A673 (cell line): Measurements from ENCODE around the gene TEKT2. TPM values are rescaled to one million over a fixed set of nuclear protein-coding genes. Genes with fewer than 3 reads are reported as not detected.
A peak's percentile ranks its signal among the peaks of the same experiment; 100 is the strongest.

ENCODE experiments used
- BruUV-seq: library from RNA; stranded (reverse); fragments of 400-500 nt; replicated peaks from 2 replicates; lab custom pipeline; 2021; lab: Mats Ljungman, UMichigan
- CTCF ChIA-PET: fragments of 300-600 bp; sonication (Branson Sonifier 250); formaldehyde crosslinking; loops from one replicate; lab custom pipeline; 2022; ENCODE audit warnings: antibody characterized with exemption; lab: Charles Lee
- POLR2A ChIA-PET: fragments of 300-600 bp; sonication (Branson Sonifier 250); formaldehyde crosslinking; loops from one replicate; lab custom pipeline; 2022; ENCODE audit warnings: antibody characterized with exemption; ENCODE audit not compliant: low non-redundant PET; lab: Charles Lee
- DNase-seq: peaks from one replicate; pipeline ENCODE4 v3.0.0-alpha.2; 2015; ENCODE audit warnings: low spot score
- H3K27ac ChIP-seq: fragments of 200-600 bp; sonication (generic); 2 replicates; pipeline ENCODE4 v1.5.1; 2016; ENCODE audit warnings: mixed run types, low read depth, mild to moderate bottlenecking, mixed read lengths, antibody characterized with exemption, low read length; ENCODE audit not compliant: poor library complexity, severe bottlenecking
- H3K27me3 ChIP-seq: fragments of 200-600 bp; sonication (generic); replicated peaks from 2 replicates; pipeline ENCODE4 v1.6.1; 2017; ENCODE audit warnings: mixed run types, low read depth, mild to moderate bottlenecking, mixed read lengths, antibody characterized with exemption, low read length; ENCODE audit not compliant: insufficient read depth, poor library complexity
- H3K36me3 ChIP-seq: fragments of 200-600 bp; sonication (generic); 2 replicates; pipeline ENCODE4 v1.6.1; 2016; ENCODE audit warnings: mixed run types, mild to moderate bottlenecking, mixed read lengths, antibody characterized with exemption, low read length; ENCODE audit not compliant: insufficient read depth, poor library complexity, severe bottlenecking
- H3K4me1 ChIP-seq: fragments of 200-600 bp; sonication (generic); 2 replicates; pipeline ENCODE4 v1.6.1; 2017; ENCODE audit warnings: mixed run types, mild to moderate bottlenecking, mixed read lengths, antibody characterized with exemption, low read length; ENCODE audit not compliant: insufficient read depth, poor library complexity, severe bottlenecking
- H3K4me3 ChIP-seq: fragments of 200-600 bp; sonication (generic); 2 replicates; pipeline ENCODE4 v1.5.1; 2016; ENCODE audit warnings: low read depth, mixed run types, mild to moderate bottlenecking, mixed read lengths, low read length; ENCODE audit not compliant: poor library complexity, severe bottlenecking
- H3K9me3 ChIP-seq: fragments of 200-600 bp; sonication (generic); 2 replicates; pipeline ENCODE4 v1.6.1; 2016; ENCODE audit warnings: mixed run types, low read depth, mild to moderate bottlenecking, mixed read lengths, antibody characterized with exemption, low read length; ENCODE audit not compliant: poor library complexity, severe bottlenecking
- EZH2 ChIP-seq: fragments of 200-600 bp; sonication (generic); IDR thresholded peaks from 2 replicates; pipeline ENCODE4 v1.6.1; 2017; ENCODE audit warnings: borderline replicate concordance, low read depth, mild to moderate bottlenecking, mixed read lengths, antibody characterized with exemption, low read length; ENCODE audit not compliant: poor library complexity, severe bottlenecking
- intact Hi-C: fragments of 100-400 bp; cut with micrococcal nuclease; formaldehyde crosslinking; loops from one replicate; pipeline ENCODE4 v1.10.0; 2022; ENCODE audit not compliant: unreplicated experiment
- total RNA-seq: library from RNA; stranded (reverse); gene quantifications from 2 replicates; pipeline ENCODE4 v1.2.3, GENCODE V29; 2021
- TF ChIP-seq, protein P1 (sequence below): fragments of 300-800, 200-600 bp; sonication (generic); conservative IDR thresholded peaks from 2 replicates; pipeline ENCODE4 v1.5.1; 2017; ENCODE audit warnings: low read depth, mild to moderate bottlenecking, antibody characterized with exemption, low read length, moderate library complexity, mixed read lengths

TEKT2 gene
- total RNA-seq, 1 experiment from 2014 or later = 2.8 TPM

GRCh38 chr1:36092798-36093185 lies 8.9 kb downstream of the TEKT2 start:
- BruUV-seq = no TSS peak
- H3K9me3 ChIP-seq = no peaks in the 10 kb centered on the region
- H3K27me3 ChIP-seq = no peaks in the 10 kb centered on the region
- H3K4me3 ChIP-seq = no peak overlapping the region
- TF ChIP-seq, protein P1, sequence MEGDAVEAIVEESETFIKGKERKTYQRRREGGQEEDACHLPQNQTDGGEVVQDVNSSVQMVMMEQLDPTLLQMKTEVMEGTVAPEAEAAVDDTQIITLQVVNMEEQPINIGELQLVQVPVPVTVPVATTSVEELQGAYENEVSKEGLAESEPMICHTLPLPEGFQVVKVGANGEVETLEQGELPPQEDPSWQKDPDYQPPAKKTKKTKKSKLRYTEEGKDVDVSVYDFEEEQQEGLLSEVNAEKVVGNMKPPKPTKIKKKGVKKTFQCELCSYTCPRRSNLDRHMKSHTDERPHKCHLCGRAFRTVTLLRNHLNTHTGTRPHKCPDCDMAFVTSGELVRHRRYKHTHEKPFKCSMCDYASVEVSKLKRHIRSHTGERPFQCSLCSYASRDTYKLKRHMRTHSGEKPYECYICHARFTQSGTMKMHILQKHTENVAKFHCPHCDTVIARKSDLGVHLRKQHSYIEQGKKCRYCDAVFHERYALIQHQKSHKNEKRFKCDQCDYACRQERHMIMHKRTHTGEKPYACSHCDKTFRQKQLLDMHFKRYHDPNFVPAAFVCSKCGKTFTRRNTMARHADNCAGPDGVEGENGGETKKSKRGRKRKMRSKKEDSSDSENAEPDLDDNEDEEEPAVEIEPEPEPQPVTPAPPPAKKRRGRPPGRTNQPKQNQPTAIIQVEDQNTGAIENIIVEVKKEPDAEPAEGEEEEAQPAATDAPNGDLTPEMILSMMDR = no peak
- no peak for TF ChIP-seq EZH2
- ChIA-PET CTCF (no interaction called here), POLR2A (no interaction called here)
- DNase-seq = no peak
- intact Hi-C loops = no loop called here
- H3K36me3 ChIP-seq = peaks cover 62% of the 10 kb centered on the region
- no peak overlapping the region for H3K27ac ChIP-seq
- H3K4me1 ChIP-seq = peaks cover 7% of the 10 kb centered on the region

DNA sequence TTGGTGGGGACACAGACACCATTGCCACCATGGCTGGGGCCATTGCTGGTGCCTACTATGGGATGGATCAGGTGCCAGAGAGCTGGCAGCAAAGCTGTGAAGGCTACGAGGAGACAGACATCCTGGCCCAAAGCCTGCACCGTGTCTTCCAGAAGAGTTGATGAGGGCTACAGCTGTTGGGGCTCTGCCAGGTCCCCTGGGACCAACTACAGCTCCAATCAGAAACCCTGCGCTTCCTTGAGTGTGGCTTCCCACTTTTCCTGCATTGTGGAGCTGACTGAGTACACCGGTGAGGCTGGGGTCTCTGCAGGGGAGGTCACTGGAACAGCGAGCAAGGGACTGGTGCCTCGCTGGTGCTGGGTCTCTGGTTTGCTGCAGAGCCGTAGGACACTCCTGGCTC lies 9.3 kb downstream of the TEKT2 start:
- TF ChIP-seq, protein P1 = no peak
- no peak for TF ChIP-seq EZH2
- no peaks in the 10 kb centered on the region for H3K27me3 ChIP-seq
- H3K4me1 ChIP-seq = peaks cover 7% of the 10 kb centered on the region
- H3K27ac ChIP-seq = no peak overlapping the region
- peaks cover 62% of the 10 kb centered on the region for H3K36me3 ChIP-seq
- H3K9me3 ChIP-seq = no peaks in the 10 kb centered on the region
- POLR2A ChIA-PET = no interaction called here
- no peak for DNase-seq
- H3K4me3 ChIP-seq = no peak overlapping the region
- CTCF ChIA-PET = no interaction called here
- BruUV-seq = TSS peak; percentile 7
- intact Hi-C loops = no loop called here

DNA sequence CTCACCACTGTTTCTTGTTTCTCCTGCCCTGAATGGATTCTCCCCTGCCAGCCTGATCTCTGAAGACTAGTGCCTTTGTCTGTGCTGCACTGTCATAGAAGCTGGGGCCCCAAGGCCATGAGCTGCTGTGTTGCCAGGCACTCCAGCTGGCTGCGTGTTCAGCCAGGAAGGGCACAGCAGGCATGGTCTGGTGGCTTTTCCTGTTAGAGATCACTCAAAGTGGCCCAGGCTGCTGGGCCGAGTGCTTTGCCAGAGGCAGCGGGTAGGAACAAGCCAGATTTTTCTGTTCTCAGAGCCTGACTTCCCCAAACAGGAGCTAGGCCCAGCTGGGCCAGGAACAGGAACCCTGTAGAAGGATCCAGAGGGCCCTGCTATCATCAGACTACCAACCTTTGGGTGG lies 10.0 kb downstream of the TEKT2 start:
- BruUV-seq = no TSS peak
- ChIA-PET POLR2A (no interaction called here), CTCF (no interaction called here)
- Histone ChIP-seq H3K4me1 (peaks cover 7% of the 10 kb centered on the region), H3K27me3 (no peaks in the 10 kb centered on the region), H3K27ac (peak overlapping the region; percentile 10), H3K9me3 (no peaks in the 10 kb centered on the region), H3K36me3 (peaks cover 62% of the 10 kb centered on the region), H3K4me3 (no peak overlapping the region)
- intact Hi-C loops = no loop called here
- no peak for DNase-seq
- TF ChIP-seq EZH2 = no peak
- TF ChIP-seq, protein P1 = no peak
